HG02623 (cell line): ENCODE measurements around the gene PCDHA1.

Experiments
- ATAC-seq: cut with Tn5 transposase; IDR thresholded peaks from one replicate; pipeline ENCODE4 v1.9.1; 2021; ENCODE audit warnings: moderate library complexity; ENCODE audit not compliant: unreplicated experiment

PCDHA1 gene

GRCh38 chr5:140916325-140916724 lies 130.4 kb downstream of the PCDHA1 start:
- ATAC-seq = no peak

GRCh38 chr5:140923601-140924000 lies 137.7 kb downstream of the PCDHA1 start:
- no peak for ATAC-seq

GRCh38 chr5:140925806-140926442 lies 140.0 kb downstream of the PCDHA1 start, which contains the start of gene PCDHAC1:
Gene PCDHAC1, plus strand, starts transcription at chr5:140926299. Its CDS starts 594 bp downstream, at chr5:140926893.
- ATAC-seq = no peak

GRCh38 chr5:140926443-140927227 lies 140.7 kb downstream of the PCDHA1 start:
- no peak for ATAC-seq

- ATAC-seq = no peak
Measured at GRCh38 chr5:140927228-140927573, 141.3 kb downstream of the PCDHA1 start.

- ATAC-seq = no peak
Measured at GRCh38 chr5:140934964-140935606, 149.1 kb downstream of the PCDHA1 start.

GRCh38 chr5:140946578-140946977 lies 160.6 kb downstream of the PCDHA1 start:
- ATAC-seq = no peak

GRCh38 chr5:140951636-140952035 lies 165.7 kb downstream of the PCDHA1 start:
- ATAC-seq = no peak

- ATAC-seq = no peak
Measured at GRCh38 chr5:140953234-140953633, 167.3 kb downstream of the PCDHA1 start.

- ATAC-seq = no peak
Measured at GRCh38 chr5:140962190-140962589, 176.2 kb downstream of the PCDHA1 start.

- ATAC-seq = no peak
Measured at GRCh38 chr5:140964356-140964755, 178.4 kb downstream of the PCDHA1 start.

- no peak for ATAC-seq
Measured at GRCh38 chr5:140965905-140966292, 180.0 kb downstream of the PCDHA1 start.

GRCh38 chr5:140966293-140967225 lies 180.6 kb downstream of the PCDHA1 start, which contains the start of gene PCDHAC2:
Gene PCDHAC2, plus strand, starts transcription at chr5:140966476. Its CDS starts 291 bp downstream, at chr5:140966767.
- no peak for ATAC-seq

GRCh38 chr5:140967226-140967893 lies 181.4 kb downstream of the PCDHA1 start:
- ATAC-seq = no peak

GRCh38 chr5:140969880-140970279 lies 183.9 kb downstream of the PCDHA1 start:
- ATAC-seq = no peak

- no peak for ATAC-seq
Measured at GRCh38 chr5:140973550-140973949, 187.6 kb downstream of the PCDHA1 start.

GRCh38 chr5:140977003-140977402 lies 191.1 kb downstream of the PCDHA1 start:
- no peak for ATAC-seq

GRCh38 chr5:140978260-140978659 lies 192.3 kb downstream of the PCDHA1 start:
- no peak for ATAC-seq

GRCh38 chr5:140978983-140979382 lies 193.0 kb downstream of the PCDHA1 start:
- no peak for ATAC-seq

GRCh38 chr5:140982083-140982716 lies 196.3 kb downstream of the PCDHA1 start:
- ATAC-seq = no peak
